Stimulated activated CD4-positive, alpha-beta T cell treated with anti-CD3 and anti-CD28 coated beads, TNF-alpha, amount 100 ng/mL, for 24 hours (primary cell): ENCODE results near the gene TCL1B.
"Not testable (repeated sequence)": the region's sequence is repeated elsewhere in the genome, so short reads cannot be mapped to it uniquely, and the experiment has no call there.

ENCODE experiments used
- DNase-seq, 3 experiments: peaks; one replicate each; pipeline ENCODE4 v3.0.0-alpha.2; 2020; ENCODE audit warnings: low read depth in 3 of 3

Gene TCL1B, protein sequence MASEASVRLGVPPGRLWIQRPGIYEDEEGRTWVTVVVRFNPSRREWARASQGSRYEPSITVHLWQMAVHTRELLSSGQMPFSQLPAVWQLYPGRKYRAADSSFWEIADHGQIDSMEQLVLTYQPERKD

DNA sequence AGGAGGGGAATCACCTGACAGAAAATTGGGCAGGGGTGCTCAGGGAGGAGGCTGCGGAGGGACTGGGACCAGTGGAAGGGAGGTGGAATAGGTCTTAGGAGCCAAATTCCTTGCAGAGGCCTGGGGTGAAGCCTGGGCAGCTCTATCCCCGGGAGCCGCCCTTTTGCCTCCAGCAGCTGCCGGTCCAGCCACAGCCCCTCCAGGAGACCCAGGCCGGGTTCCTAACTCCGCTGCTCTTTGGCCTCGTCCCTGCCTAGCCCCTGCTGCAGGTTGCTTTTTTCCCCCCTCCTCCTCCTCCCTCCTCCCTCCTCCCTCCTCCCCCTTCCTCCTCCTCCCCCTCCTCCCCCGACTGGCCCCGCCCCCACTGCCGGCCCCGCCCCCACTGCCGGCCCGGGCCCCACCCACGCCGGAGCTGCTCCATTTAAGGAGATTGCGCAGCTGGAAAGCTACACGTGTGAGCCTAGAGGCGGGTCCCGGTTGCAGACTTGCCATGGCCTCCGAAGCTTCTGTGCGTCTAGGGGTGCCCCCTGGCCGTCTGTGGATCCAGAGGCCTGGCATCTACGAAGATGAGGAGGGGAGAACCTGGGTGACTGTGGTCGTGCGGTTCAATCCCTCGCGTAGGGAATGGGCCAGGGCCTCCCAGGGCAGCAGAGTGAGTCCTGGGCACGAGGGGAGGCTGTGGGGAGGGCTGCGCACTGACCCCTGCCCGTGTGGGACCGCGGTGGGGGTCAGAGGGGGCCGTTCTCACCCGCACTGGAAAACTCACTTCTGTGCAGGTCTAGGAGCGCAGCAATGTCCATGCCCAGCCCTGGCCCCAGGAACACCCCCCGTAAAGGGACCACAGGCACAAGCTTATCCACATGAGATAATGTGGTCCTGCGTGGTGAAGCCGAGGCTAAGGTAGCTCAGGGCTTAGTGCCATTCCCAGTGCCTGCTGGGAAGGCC lies at the start of gene TCL1B:
TCL1B (plus strand) TSS at position 449 of the 945 bp plus-strand sequence; CDS start at position 491, 42 bp downstream.
- DNase-seq: no peak

DNA sequence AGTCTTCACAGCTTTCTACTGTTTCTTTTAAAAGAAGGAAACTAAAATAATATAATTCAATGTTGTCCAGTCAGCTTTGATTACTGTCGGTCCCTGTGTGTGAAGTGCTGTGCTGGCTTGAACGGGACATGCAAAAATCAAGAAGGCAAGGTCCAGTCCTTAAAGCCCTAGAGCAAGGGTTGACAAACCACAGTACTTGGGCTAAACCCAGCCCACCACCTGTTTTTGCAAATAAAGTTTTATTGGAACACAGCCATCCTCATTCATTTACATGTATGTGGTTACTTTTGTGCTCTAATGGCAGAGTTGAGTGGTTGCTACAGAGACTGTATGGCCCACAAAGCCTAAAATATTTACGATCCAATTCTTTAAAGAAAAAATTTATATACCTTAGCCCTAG lies 41.2 kb upstream of the TCL1B start:
- DNase-seq: no peak

DNA sequence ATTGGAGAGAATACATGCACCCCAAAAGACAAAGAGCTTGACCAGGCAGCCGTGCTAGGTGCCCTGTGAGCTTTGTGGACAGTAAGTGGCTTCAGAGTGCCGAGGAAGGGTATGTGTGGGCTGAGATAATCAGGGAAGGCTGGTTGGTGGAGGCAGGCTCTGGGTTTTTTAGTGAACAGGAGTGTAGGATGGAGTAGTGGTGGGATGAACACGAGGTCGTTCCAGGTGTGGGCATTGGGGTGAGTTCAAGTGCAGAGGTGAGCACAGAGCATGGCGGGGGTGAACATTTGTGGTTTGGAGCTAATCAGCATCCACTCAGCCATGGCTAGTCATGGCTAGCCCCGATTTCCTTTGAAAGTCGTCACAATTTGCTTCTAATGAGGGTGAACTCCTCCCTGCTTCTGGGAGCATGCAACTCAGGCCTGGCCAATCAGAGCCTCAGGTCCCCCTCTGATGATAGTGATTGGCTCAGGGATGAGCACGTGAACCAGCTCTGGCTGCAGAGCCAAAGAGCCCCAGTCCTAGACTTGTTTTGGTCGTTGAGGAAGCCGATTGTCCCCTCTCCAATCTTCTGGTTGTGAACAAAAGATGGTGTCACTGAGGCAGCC lies 40.7 kb upstream of the TCL1B start:
- no peak for DNase-seq

DNA sequence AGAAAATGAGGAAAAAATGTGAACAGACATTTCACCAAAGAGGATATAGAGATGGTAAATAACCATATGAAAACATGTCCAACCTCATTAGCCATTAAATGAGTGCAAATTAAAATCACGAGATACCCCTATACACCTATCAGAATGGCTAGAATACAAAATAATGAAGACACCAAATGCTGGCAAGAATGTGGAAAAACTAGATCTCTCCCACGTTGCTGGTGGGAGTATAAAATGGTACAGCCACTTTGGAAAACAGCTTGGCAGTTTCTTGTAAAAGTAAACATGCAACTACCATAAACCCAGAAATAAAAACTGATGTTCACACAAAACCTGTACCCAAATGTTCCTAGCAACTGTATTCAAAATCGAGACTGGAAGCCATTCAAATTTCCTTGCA lies 38.3 kb upstream of the TCL1B start:
- DNase-seq: no peak

DNA sequence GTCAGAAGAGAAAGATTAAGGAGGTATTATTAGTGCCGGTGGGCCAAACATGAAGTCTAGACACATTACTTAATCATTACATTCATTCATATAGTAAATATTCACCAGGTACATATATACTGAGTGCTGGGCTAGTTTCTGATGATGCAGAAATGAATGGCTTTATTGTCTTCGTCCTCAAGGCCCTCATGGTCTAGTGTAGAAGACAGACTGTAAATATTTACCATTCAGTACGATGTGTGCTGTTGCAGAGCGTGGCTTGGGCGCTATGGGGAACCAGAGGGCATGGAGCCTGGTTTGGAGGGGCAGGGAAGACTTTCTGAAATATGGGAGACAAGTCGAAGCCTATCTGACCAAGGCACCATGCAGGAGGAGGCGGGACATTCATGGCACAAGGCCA lies 37.0 kb upstream of the TCL1B start:
- no peak for DNase-seq

DNA sequence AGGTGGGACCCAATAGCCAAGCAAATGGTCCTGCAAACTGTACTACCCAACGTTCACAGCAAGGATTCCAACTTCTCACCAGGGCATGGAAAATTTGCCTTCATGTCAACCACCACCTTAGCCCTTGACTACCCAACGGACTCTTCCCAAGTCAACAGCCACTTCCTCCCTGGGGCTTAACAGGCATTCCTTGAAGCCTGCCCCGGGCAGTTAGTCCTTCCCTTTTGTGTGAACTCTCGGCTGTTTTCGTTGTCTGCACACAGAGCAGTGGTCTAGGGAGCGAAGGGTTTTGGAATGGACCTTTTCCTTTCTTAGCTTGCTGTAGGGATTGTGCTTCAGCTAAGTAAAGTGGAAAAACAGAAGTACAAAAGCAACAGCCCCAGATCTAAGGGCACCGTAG lies 35.2 kb upstream of the TCL1B start:
- no peak for DNase-seq

DNA sequence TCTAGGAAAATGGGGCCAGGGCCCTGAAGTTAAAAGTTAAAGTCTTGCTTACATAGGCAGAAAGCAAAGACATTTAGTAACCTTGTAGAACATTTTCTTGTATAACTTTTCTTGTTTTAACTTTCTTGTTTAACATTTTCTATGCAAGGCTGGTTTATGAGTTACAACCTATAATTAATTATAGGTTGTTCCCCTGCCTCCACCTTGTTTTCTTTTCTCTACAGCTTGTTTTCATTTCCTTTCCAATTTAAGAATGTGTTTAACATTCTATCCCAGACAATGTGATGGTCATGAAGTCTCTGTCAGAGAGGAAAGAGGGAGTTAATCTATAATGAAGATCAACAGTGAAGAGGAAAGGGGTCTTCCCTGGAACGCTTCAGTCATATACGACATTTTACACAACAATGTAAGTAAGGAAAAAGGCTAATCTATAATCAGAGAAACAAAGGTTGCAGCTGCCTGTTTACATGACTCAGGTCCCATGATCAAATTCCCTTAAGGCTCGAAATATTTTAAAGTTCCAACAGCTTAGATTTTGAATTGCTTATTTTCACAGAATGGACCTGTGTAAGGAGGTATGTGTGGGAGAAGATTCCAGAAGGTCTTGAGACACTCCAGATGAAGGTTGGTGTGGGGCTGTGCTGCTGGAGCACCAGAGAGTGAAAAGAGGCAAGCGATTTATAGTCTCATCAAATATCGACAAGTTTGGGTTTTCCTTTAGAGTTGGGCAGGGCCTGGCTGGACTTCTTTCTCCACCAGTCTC lies 34.2 kb upstream of the TCL1B start:
- no peak for DNase-seq

DNA sequence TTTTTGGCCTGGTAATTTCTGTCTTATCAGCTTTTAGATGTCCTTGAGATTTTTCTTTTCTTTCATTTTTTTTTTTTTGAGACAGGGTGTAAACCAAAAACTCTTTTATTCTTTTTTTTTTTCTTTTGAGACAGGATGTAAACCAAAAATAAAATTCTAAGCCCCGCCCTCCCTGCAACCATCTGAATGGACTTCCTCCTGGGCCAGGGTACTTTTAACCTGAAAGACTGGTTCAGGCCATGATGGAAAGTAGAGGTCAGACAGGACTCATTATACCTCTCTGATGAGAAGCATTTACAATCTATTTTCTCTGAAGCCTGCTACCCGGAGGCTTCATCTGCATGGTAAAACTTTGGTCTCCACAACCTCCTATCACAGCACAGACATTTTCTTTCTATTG lies 33.5 kb upstream of the TCL1B start:
- DNase-seq: no peak

DNA sequence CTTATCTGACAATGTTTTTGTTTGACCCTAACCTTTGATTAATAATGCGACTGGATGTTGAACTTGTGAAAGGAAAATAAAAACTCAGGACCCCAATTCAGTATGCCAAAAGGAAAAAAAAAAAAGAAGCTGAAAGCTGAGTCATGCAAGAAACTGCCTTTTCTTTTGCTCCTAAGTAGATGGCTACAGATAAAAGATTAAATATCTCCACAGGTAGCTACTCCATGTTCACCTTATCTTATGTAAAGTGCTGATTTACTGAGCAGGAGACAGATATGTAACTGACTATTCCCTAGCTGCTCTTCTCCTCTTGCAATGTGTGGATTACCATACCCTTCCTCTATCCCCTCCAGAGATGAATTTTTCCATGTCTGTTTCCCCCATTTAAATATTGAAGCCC lies 30.8 kb upstream of the TCL1B start:
- DNase-seq: no peak

DNA sequence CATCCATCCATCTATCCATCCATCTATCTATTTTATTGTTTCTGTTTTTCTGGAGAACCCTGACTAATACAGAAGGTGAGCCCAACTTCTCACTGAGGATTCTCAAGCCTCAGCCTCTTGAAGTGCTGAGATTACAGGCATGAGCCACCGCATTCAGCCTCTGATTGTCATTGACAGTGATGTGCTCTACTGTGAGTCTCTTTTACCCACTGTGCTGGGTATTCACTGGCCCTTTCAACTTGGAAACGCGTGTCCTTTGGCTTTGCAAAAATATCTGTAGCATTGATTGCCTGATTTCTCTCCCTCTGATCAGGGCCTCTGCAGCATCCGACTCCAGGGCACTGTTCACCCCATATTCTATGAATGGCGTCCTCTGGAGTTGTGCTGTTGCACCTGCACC lies 29.6 kb upstream of the TCL1B start:
- DNase-seq: no peak

DNA sequence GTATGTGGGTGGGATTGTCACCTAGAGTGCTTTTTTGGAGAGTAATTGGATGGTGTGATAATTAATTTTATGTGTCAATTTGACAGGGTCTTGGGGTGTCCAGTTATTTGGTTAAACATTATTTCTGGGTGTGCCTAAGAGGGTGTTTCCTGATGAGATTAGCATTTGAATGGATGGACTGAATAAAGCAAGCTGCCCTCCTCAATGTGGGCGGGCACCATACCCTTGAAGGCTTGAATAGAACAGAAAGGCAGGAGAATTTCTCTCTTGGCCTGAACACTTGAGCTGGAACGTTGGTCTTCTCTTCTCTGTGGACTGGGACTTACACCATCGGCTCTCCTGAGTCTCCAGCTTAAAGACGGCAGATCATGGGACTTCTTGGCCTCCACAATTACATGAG lies 28.8 kb upstream of the TCL1B start:
- no peak for DNase-seq

DNA sequence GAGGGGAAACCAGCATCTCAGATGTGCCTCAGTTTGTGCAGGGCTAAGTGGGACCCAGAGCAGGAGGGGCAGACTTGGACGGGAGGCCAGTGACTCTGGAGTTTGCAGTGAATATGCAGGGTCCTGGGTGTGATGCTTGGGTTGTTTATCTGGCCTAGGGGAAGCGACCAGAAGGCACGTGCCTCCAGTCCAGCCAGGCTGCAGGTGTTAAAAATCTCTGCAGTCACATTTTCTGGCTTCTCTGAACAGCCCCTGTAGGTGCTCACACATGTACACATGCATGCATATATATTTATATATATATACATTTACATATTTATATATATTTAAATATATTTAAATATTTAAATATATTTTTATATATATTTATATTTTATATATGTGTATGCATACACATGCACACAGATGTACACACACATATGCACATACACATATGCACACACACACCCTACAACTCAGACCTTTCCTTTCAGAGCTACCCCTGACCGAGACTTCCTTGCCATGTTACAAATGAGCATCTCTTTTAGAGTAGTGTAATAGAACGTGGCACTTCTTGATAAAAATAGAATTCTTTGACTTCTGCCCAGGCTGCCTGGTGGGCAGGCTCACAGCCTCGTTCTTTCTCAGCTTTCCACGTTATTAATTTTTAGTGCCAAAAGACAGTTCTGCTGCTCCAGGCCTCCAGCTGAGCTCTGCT lies 26.8 kb upstream of the TCL1B start:
- no peak for DNase-seq

DNA sequence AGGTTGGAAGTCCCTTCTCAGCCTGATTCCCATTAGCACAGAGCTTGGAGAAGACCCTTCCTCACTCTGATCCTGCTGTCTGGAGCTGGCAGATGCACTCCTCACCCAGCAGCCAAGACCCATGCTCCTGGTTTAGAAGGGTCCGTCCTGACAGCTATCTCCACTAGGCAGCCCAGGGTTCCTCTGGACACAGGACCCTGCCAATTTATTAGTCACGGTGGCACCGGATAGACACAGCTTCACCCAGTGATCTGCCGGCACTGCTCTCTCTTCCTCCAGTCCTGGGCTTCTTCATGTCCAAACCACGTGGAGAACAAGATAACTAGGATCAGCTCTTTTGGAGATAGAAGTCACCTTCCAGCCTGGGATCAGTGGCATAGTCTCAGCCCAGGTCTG lies 26.2 kb upstream of the TCL1B start:
- DNase-seq: no peak

DNA sequence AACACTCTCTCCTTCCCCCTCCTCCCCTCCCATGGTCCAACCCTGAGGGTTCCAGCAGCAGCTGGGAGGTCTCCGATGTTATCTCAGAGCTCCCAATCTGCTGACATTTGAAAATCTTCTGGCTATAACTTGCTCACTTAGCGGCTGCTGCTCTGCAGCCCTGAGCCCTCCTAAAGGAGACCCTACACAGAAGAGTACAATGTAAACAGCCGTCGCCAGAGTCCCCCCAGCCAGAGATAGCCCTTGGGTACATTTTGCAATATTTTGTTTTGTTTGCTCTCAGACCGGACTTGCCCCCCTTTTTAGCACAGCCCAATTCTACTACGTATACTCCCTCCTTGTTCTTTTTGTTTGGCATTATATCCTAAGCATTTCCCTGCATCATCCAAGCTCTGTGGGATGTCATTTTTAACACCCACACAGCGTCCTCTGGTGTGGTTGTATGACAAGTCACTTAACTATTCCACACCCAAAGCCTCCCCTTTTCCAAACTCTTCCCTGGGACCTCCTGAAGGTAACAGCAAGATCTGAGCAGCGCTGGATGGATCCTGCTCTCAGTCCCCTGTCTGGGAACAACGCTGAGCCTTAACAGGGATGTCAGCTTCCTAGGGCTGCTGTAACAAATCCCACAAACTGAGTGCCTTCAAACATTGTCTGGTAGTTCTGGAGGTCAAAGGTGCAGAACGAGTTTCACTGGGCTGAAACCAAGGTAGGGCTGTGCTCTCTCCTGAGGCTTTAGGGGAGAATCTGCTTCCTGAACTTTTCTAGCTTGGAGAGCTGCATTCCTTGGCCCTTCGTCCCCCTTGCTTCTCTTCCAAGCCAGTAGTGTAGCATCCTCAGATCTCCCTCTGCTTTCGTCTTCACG lies 25.3 kb upstream of the TCL1B start:
- DNase-seq: no peak

DNA sequence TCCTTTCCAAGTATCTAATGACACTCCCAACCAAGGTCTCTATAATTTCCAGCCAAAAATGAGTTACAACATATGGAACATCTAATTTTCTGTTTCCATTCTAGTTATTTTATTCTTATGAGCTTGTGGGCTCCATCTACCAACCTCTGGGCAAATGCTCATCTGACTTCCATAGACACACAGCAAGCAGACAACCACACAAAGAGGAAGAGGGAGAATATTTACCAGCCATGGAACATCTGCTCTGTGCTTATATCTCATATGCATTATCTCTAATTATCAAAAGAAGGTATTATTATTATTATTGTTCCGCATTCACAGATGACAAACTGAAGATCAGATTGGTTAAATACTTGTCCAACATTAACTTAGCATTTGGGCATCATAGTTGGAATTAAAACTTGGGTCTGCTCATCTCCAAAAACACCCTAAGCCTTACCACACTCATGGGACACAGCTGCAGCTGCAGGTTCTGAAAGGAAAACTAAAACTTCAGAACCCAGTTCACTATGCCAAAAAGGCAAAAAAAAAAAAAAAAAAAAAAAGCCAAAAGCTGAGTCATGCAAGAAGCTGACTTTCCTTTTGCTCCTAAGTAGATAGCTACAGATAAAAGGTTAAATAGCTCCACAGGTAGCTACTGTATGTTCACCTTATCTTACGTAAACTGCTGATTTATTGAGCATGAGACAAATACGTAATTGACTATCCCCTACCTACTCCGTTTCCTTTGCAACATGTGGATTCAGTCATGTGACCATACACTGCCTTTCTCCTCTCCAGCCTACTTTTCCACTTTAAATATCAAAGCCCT lies 23.6 kb upstream of the TCL1B start:
- DNase-seq: no peak

DNA sequence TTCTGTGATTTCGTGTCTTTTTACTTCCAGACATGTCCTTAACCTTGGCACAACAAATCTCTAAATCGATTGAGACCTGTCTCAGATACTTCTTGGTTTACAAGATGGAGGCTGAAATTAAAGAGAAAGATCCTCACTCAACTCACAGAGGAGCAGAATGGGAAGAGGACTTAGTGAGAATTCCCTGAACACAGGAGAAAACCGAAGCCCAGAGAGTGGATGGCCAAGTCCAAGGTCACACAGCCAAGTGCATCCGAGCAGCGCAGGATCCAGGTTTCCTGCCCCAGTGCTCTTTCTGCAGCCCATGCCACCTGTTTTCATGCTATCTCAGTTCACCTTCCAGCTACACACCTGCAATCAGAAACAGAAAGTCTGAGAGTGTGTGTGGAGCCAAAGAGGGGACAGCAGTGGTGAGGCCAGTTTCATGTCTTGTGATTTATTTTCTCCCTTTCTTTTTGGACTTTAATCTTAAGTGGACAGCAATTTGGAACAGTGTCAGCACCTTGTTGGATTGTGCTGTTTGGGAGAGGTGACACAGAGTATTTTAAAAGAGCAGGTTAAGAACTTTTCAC lies 22.9 kb upstream of the TCL1B start:
- no peak for DNase-seq

DNA sequence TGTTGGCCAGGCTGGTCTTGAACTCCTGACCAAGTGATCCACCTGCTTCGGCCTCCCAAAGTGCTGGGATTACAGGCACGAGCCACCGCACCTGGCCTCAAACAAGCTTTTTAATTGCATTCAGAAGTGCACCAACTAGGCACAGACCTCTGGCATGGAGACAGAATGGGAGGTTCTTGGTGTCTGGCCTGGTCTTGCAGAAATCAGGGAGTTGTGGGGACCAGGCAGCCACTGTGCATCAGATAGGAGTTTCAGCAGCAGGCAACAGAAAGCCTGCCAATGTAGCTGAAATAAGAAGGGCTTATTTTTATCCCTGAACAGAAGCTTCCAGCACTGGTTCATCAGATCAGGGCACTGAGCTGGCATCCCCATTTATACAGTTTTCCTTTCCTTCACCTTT lies 22.2 kb upstream of the TCL1B start:
- DNase-seq: no peak

DNA sequence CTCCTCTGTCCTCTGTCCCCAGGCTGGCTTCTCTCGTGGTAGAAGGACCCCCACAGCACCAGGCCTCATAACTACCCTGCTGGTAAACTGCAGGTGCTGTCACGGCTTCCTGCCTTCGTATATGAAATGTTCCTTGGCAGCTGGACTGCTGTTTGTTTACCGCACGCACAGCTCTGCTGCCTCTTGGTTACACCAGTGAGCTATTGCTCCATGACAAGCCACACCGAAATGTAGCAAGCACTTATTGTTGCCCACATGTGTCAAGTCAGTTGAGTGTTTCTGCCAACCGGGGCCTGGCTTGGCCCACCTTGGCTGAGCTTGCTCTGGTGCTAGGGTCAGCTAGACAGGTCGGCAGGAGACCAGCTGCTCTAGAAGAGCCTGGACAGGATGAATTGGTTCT lies 21.7 kb upstream of the TCL1B start:
- DNase-seq: no peak

DNA sequence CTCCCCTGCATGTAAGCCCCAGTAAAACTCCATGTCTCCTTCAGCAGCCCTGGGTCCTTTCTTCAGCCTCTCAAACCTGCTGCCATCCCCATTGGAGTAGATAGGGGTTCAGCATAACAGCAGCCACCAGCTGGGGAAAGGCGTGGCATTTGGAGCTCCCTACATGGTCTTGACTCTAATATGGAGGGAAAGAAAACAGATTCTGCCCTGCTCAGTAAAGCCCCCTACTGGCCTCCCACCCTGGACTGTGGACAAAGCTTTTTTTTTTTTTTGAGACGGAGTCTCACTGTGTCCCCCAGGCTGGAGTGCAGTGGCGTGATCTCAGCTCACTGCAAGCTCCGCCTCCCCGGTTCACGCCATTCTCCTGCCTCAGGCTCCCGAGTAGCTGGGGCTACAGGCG lies 20.7 kb upstream of the TCL1B start:
- DNase-seq: not testable (repeated sequence)

DNA sequence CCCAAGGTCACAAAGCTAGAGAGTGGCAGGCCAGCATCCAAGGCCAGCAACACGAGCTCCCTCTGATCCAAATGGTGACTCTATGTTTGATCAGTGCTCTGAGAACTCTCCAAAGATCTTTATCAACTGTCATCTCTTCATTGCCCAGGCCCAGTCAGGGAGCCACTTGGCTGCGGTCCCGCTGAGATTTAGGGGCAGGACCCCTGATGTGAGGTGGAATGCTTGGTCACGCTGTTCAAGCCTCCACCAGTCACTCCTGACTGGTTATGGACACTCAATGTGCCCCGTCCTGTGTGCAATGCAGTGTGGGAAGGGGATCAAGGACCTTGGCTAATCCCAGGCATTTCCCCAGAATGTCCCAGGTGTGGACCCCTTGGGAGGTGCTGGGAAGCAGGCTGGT lies 19.8 kb upstream of the TCL1B start:
- no peak for DNase-seq
